ENCODE data around the gene HTT. TPM values are rescaled to one million over a fixed set of nuclear protein-coding genes. Genes with fewer than 3 reads are reported as not detected.

Gene HTT
- polyA plus RNA-seq, 2 of the 4 experiments (the other 2 are of a cell fraction), result 14.5 to 16.9 TPM

DNA sequence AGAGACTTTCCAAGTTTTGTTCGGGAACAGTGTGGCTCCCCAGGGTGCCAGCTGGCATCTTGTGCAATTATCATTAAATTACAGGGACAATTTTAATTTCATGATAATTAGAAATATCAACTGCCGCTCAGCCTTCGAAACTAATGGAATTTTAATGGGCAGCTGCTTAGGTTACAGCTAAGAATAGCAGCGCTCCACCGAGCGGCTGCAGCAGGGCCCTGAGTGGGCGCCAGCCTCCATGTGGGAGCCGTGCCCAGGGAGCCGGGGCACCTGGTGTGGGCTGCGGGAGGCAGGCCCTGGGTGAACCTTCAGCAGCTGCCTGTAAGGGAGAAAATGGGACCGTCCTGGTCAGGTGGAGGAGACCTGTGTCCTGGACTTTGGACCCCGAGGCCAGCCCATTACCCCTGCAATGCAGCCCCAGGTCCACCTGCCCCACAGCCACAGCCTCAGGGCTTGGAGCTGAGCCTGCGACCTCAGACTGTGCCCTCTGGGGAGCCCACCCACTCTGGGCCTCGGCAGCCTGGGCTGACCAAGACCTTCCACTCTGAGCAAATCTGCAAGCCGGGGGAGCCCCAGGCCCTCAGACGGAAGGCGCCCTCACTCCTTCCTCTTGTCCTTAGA, 195.6 kb downstream of the HTT start (continued):
- TF ChIP-seq, protein P1, sequence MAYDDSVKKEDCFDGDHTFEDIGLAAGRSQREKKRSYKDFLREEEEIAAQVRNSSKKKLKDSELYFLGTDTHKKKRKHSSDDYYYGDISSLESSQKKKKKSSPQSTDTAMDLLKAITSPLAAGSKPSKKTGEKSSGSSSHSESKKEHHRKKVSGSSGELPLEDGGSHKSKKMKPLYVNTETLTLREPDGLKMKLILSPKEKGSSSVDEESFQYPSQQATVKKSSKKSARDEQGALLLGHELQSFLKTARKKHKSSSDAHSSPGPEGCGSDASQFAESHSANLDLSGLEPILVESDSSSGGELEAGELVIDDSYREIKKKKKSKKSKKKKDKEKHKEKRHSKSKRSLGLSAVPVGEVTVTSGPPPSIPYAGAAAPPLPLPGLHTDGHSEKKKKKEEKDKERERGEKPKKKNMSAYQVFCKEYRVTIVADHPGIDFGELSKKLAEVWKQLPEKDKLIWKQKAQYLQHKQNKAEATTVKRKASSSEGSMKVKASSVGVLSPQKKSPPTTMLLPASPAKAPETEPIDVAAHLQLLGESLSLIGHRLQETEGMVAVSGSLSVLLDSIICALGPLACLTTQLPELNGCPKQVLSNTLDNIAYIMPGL (CRISPR knock-in tag; IDR thresholded peaks at IDR 0.05; ENCODE audit: borderline replicate concordance), result no peak
- no peak for TF ChIP-seq KDM1A (IDR thresholded peaks at IDR 0.05; ENCODE audit: low read depth)
- TF ChIP-seq JUNB (IDR thresholded peaks at IDR 0.05), result no peak
- TF ChIP-seq BHLHE40 (IDR thresholded peaks at IDR 0.05; ENCODE audit: low read depth, low read length), result no peak
- TF ChIP-seq POLR2A (IDR thresholded peaks at IDR 0.05; ENCODE audit: low read length), result no peak
- TF ChIP-seq NR3C1 (IDR thresholded peaks at IDR 0.05), result no peak
- TF ChIP-seq RARB (CRISPR knock-in tag; IDR thresholded peaks at IDR 0.05), result no peak
- no peak for TF ChIP-seq GATA3 (IDR thresholded peaks at IDR 0.05; ENCODE audit: borderline replicate concordance)

DNA sequence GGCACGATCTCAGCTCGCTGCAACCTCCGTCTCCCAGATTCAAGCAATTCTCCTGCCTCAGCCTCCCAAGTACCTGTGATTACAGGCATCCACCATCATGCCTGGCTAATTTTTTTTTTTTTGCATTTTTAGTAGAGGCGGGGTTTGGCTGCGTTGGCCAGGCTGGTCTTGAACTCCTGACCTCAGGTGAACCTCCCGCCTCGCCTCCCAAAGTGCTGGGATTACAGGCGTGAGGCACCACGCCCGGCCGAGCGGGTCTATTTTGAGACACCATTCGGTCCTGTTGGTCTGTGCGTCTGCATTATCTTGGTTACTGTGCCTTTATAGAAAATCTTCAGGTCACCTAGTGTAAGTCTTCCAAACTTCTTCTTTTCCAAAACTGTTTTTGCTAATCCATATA, 196.7 kb downstream of the HTT start:
- ATAC-seq (no peak), DNase-seq (ENCODE audit: low read depth in 1 of 2, low spot score in 1 of 2) (no peak), FAIRE-seq (no peak)
- no peaks in the 10 kb centered on the region for H3K9me3 ChIP-seq
- H3K4me1 ChIP-seq, result no peaks in the 10 kb centered on the region
- 74% methylated on average over 14 of the region's 14 CpGs for WGBS (ENCODE audit: missing lambda C conversion rate)
- H3K4me2 ChIP-seq, result no peak overlapping the region
- H3K27ac ChIP-seq, result no peak overlapping the region
- ChIA-PET POLR2A (no interaction called here), CTCF (interaction anchor here (0.6 kb wide), 1 partner anchor 158 kb away, joined by 4 read pairs; no protein-coding TSS in a partner anchor)
- no peak overlapping the region for H3K4me3 ChIP-seq
- TF ChIP-seq KDM5A (IDR thresholded peaks at IDR 0.05) (no peak), RFX5 (IDR thresholded peaks at IDR 0.05) (no peak), EHF (CRISPR knock-in tag; IDR thresholded peaks at IDR 0.05) (no peak), POLR2A (IDR thresholded peaks at IDR 0.05; ENCODE audit: low read length) (no peak), GATA3 (IDR thresholded peaks at IDR 0.05; ENCODE audit: borderline replicate concordance) (no peak), ZC3H11A (IDR thresholded peaks at IDR 0.05) (no peak), SMC3 (IDR thresholded peaks at IDR 0.05) (no peak), CEBPB (IDR thresholded peaks at IDR 0.05) (no peak), BHLHE40 (IDR thresholded peaks at IDR 0.05; ENCODE audit: low read depth, low read length) (no peak), HDAC2 (IDR thresholded peaks at IDR 0.05) (no peak), MYC (IDR thresholded peaks at IDR 0.05; ENCODE audit: borderline replicate concordance, low read length) (no peak), NPAS2 (CRISPR knock-in tag; IDR thresholded peaks at IDR 0.05; ENCODE audit: borderline replicate concordance) (no peak), MAZ (IDR thresholded peaks at IDR 0.05; ENCODE audit: borderline replicate concordance, low read depth, low read length) (no peak), CBX8 (IDR thresholded peaks at IDR 0.05) (no peak)
- TF ChIP-seq, protein P2, sequence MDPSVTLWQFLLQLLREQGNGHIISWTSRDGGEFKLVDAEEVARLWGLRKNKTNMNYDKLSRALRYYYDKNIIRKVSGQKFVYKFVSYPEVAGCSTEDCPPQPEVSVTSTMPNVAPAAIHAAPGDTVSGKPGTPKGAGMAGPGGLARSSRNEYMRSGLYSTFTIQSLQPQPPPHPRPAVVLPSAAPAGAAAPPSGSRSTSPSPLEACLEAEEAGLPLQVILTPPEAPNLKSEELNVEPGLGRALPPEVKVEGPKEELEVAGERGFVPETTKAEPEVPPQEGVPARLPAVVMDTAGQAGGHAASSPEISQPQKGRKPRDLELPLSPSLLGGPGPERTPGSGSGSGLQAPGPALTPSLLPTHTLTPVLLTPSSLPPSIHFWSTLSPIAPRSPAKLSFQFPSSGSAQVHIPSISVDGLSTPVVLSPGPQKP (IDR thresholded peaks at IDR 0.05; ENCODE audit: low read depth, low read length), result no peak
- TF ChIP-seq, protein P1 (CRISPR knock-in tag; IDR thresholded peaks at IDR 0.05; ENCODE audit: borderline replicate concordance), result no peak
- TF ChIP-seq, protein P3, sequence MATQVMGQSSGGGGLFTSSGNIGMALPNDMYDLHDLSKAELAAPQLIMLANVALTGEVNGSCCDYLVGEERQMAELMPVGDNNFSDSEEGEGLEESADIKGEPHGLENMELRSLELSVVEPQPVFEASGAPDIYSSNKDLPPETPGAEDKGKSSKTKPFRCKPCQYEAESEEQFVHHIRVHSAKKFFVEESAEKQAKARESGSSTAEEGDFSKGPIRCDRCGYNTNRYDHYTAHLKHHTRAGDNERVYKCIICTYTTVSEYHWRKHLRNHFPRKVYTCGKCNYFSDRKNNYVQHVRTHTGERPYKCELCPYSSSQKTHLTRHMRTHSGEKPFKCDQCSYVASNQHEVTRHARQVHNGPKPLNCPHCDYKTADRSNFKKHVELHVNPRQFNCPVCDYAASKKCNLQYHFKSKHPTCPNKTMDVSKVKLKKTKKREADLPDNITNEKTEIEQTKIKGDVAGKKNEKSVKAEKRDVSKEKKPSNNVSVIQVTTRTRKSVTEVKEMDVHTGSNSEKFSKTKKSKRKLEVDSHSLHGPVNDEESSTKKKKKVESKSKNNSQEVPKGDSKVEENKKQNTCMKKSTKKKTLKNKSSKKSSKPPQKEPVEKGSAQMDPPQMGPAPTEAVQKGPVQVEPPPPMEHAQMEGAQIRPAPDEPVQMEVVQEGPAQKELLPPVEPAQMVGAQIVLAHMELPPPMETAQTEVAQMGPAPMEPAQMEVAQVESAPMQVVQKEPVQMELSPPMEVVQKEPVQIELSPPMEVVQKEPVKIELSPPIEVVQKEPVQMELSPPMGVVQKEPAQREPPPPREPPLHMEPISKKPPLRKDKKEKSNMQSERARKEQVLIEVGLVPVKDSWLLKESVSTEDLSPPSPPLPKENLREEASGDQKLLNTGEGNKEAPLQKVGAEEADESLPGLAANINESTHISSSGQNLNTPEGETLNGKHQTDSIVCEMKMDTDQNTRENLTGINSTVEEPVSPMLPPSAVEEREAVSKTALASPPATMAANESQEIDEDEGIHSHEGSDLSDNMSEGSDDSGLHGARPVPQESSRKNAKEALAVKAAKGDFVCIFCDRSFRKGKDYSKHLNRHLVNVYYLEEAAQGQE (IDR thresholded peaks at IDR 0.05), result no peak
- TF ChIP-seq, protein P4, sequence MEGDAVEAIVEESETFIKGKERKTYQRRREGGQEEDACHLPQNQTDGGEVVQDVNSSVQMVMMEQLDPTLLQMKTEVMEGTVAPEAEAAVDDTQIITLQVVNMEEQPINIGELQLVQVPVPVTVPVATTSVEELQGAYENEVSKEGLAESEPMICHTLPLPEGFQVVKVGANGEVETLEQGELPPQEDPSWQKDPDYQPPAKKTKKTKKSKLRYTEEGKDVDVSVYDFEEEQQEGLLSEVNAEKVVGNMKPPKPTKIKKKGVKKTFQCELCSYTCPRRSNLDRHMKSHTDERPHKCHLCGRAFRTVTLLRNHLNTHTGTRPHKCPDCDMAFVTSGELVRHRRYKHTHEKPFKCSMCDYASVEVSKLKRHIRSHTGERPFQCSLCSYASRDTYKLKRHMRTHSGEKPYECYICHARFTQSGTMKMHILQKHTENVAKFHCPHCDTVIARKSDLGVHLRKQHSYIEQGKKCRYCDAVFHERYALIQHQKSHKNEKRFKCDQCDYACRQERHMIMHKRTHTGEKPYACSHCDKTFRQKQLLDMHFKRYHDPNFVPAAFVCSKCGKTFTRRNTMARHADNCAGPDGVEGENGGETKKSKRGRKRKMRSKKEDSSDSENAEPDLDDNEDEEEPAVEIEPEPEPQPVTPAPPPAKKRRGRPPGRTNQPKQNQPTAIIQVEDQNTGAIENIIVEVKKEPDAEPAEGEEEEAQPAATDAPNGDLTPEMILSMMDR (IDR thresholded peaks at IDR 0.05), result no peak
- TF ChIP-seq, protein P5, sequence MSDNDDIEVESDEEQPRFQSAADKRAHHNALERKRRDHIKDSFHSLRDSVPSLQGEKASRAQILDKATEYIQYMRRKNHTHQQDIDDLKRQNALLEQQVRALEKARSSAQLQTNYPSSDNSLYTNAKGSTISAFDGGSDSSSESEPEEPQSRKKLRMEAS (IDR thresholded peaks at IDR 0.05), result no peak
- TF ChIP-seq, protein P6, sequence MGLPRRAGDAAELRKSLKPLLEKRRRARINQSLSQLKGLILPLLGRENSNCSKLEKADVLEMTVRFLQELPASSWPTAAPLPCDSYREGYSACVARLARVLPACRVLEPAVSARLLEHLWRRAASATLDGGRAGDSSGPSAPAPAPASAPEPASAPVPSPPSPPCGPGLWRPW (IDR thresholded peaks at IDR 0.05), result no peak
